Peyer's patch (tissue), 4 donors: ENCODE results near the gene SLC16A8. TPM values are rescaled to one million over a fixed set of nuclear protein-coding genes. Genes with fewer than 3 reads are reported as not detected.

Experiments used
- DNase-seq, 3 donors: peaks; one replicate each; pipeline ENCODE4 v3.0.0-alpha.2; 2017 to 2019
- H3K27ac ChIP-seq, 4 donors: fragments of 200-600 bp; sonication (generic); one replicate each; pipeline ENCODE4 v1.5.1; 2016 to 2019
- H3K27me3 ChIP-seq, 2 donors: fragments of 200-600 bp; sonication (generic); one replicate each; pipeline ENCODE4 v1.5.1; 2019
- H3K36me3 ChIP-seq, 3 donors: fragments of 200-600 bp; sonication (generic); one replicate each; pipeline ENCODE4 v1.5.1; 2016 to 2019
- H3K4me1 ChIP-seq, 4 donors: fragments of 200-600 bp; sonication (generic); one replicate each; pipeline ENCODE4 v1.5.1; 2016 to 2019
- H3K4me3 ChIP-seq, 4 donors: fragments of 200-600 bp; sonication (generic); 1 replicate in 3 of 4; 2 replicates in 1 of 4; pipeline ENCODE4 v1.5.1; 2016 to 2019; ENCODE audit warnings: mild to moderate bottlenecking in 1 of 4
- H3K9me3 ChIP-seq, 4 donors: fragments of 200-600 bp; sonication (generic); one replicate each; pipeline ENCODE4 v1.5.1; 2016 to 2019; ENCODE audit warnings: mild to moderate bottlenecking in 1 of 4
- POLR2A ChIP-seq, 2 donors: fragments of 450-650 bp; IDR thresholded peaks; one replicate each; pipeline ENCODE4 v1.5.1; 2017; ENCODE audit warnings: antibody characterized with exemption in 2 of 2, mild to moderate bottlenecking in 2 of 2, moderate library complexity in 2 of 2
- total RNA-seq, 4 donors: library from RNA; depleted of rRNA; stranded (reverse); fragments of >200 nt; gene quantifications; one replicate each; pipeline ENCODE4 v1.1.0, GENCODE V29; 2016
- TF ChIP-seq, protein P1 (sequence below), 6 experiments: fragments of 450-650 bp in 4 of 6; fragments of 200-600 bp in 2 of 6; sonication (generic) in 1 of 6; IDR thresholded peaks; one replicate each; pipeline ENCODE4 v1.5.1; 2017 to 2019; ENCODE audit warnings: antibody characterized with exemption in 6 of 6, mild to moderate bottlenecking in 3 of 6, moderate library complexity in 1 of 6

SLC16A8 gene
- total RNA-seq, 4 donors from 2014 or later, result not detected

DNA sequence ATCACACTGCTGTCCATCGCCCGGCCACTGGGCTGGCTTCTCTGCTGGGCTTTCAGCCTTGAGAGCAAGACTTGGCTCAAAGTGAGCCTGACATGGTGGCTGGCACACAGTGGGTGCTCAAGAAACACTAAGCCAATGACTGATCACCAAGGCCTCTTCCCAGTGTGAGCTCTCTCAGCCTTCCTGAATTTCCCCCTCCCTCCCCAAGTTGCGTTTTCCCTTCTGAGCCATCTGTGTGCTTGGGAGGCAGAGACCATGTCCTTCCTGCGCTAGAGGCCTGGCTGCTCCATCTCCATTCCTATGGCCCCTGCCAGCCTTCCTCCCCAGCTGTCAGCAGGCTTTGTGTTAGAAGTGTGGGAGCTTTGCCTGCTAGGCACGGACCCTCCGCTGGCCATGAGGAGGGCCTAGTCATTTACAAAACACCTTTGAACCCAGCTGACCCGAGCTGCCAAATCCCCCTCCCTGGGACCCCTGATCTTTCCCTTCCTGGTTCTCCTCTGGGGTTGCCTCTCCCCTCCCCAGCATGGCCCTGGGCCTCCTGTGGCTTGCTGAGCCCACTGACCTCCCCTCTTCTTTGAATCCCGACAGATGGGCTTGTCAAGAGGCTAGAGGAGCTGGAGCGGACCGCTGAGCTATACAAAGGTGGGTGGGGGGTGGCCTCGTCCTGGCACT is 13.6 kb downstream of the SLC16A8 start:
- H3K4me1 ChIP-seq, result peaks cover 0 to 8% (median 0%) of the 10 kb centered on the region in 4 donors
- H3K27ac ChIP-seq, result peak overlapping the region in 2 of 4 donors; percentile 3 to 49
- TF ChIP-seq POLR2A (IDR thresholded peaks at IDR 0.05), result no peak
- TF ChIP-seq, protein P1, sequence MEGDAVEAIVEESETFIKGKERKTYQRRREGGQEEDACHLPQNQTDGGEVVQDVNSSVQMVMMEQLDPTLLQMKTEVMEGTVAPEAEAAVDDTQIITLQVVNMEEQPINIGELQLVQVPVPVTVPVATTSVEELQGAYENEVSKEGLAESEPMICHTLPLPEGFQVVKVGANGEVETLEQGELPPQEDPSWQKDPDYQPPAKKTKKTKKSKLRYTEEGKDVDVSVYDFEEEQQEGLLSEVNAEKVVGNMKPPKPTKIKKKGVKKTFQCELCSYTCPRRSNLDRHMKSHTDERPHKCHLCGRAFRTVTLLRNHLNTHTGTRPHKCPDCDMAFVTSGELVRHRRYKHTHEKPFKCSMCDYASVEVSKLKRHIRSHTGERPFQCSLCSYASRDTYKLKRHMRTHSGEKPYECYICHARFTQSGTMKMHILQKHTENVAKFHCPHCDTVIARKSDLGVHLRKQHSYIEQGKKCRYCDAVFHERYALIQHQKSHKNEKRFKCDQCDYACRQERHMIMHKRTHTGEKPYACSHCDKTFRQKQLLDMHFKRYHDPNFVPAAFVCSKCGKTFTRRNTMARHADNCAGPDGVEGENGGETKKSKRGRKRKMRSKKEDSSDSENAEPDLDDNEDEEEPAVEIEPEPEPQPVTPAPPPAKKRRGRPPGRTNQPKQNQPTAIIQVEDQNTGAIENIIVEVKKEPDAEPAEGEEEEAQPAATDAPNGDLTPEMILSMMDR (IDR thresholded peaks at IDR 0.05), result no peak
- no peak overlapping the region for H3K4me3 ChIP-seq
- no peaks in the 10 kb centered on the region for H3K9me3 ChIP-seq
- peaks cover 0 to 78% (median 0%) of the 10 kb centered on the region in 3 donors for H3K36me3 ChIP-seq
- DNase-seq, result no peak
- H3K27me3 ChIP-seq, result no peaks in the 10 kb centered on the region

DNA sequence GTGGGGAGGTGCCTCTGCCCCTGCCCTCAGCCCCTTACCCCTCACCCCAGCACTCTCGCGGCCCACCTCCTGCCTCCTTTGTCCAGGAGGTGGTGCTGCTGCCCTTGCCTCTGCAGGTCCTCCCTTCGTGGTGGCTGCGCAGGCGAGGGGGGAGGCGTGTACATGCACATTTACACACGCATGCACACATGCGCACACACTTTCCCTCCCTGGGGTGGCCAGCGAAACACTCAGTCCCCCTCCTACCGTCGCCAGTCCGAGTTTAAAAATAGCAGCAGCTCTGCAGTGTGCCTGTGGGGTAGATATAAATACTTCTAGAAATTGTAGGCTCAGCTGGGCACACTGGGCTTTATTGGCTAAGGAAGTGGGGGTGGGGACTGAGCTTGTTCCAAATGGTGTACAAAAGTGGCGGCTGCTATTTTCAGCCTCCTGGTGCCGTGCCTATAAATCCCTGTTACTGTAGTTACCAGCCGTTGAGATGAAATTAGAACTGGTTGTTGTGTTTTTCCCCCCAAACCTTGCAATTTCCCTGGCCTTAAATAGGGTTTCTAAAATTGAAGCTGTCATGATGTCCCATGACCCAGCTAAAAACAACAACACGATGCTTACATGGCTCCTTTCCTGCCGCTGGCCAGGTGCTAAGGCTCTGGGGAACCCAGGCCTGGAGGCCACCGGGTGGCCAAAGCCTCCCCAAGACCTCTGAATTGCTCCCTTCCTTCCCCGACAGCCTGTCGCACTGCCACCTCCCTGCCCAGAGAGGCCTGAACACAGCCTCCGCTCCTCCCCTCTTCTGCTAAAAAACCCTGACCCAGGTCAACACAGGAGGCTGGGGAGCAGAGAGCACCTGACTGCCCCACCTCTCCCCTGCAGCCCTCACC is 14.4 kb downstream of the SLC16A8 start:
- TF ChIP-seq, protein P1 (IDR thresholded peaks at IDR 0.05), result peak in 2 of 6 experiments; percentile 12 to 21
- TF ChIP-seq POLR2A (IDR thresholded peaks at IDR 0.05), result no peak
- Histone ChIP-seq H3K4me1 (peaks cover 0 to 8% (median 0%) of the 10 kb centered on the region in 4 donors), H3K4me3 (no peak overlapping the region), H3K27ac (peak overlapping the region in 2 of 4 donors; percentile 49 to 52), H3K36me3 (peaks cover 0 to 78% (median 0%) of the 10 kb centered on the region in 3 donors), H3K27me3 (no peaks in the 10 kb centered on the region), H3K9me3 (no peaks in the 10 kb centered on the region)
- DNase-seq, result no peak

DNA sequence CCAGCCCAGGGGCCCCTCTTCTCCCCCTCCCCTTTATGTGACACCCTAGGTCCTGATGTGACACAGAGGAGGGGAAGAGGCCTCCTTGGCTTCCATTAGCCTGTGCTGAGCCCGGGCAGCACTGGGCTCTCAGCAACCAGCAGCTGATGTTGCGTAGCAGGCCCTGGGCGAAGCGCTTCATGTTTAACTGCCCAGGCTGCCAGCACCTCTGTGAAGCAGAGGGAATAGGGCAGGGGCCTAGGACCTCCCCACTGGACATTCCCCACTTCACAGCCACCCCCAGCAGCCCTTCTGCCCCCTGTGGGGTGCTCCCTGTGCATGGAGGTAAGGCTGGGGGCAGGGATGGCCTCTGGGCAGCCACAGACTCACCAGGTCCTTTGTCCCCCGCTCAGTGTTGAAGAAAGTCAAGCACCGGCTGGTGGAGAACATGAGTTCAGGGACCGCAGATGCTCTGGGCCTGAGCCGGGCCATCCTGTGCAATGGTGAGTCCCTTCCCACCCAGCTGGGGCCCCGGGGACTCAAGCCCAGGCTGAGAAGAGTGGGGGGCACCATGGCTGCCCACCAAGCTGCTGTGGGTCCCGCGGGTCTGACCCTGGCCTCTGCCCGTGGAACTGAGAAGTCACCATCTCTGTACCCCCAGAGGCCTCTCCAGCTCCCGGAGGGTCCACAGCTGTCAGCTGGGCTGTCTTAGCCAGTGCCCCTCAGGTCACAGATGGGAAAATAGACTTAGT is 15.2 kb downstream of the SLC16A8 start:
- H3K9me3 ChIP-seq, result no peaks in the 10 kb centered on the region
- DNase-seq, result no peak
- no peak overlapping the region for H3K4me3 ChIP-seq
- H3K27me3 ChIP-seq, result no peaks in the 10 kb centered on the region
- TF ChIP-seq, protein P1 (IDR thresholded peaks at IDR 0.05), result no peak
- no peak for TF ChIP-seq POLR2A (IDR thresholded peaks at IDR 0.05)
- peaks cover 0 to 8% (median 0%) of the 10 kb centered on the region in 4 donors for H3K4me1 ChIP-seq
- H3K27ac ChIP-seq, result peak overlapping the region in 2 of 4 donors; percentile 49 to 52
- H3K36me3 ChIP-seq, result peaks cover 0 to 78% (median 0%) of the 10 kb centered on the region in 3 donors

DNA sequence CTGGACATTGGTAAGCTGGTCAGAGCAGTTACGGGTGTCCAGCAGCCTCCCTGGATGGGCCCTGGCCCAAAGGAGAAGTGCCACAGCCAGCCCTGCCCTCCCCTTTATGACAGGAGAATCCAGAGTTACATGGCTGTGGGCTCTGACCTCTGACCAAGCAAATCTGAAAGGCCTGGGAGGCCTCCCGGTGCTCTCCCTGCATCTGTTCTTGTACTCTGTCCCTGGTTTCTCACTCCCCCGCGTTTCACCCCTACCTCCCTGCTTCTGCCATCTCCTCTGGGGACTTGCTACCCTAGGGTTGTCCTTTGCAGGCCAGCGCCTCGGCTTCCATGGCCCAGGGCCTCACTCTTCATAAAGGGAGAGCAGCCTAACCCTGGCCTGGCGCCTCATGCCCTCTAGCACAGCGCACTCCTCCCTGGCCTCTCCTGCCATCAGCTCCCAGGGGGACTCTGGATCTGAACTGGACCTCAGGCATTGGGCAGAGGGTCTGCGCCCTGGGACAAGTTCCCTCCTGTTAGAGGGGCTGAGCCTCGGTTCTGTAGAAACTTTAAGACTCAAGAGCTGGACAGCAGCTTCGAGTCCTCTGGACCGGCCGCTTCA is 16.1 kb downstream of the SLC16A8 start:
- H3K9me3 ChIP-seq, result no peaks in the 10 kb centered on the region
- H3K27me3 ChIP-seq, result no peaks in the 10 kb centered on the region
- no peak overlapping the region for H3K27ac ChIP-seq
- TF ChIP-seq POLR2A (IDR thresholded peaks at IDR 0.05), result no peak
- no peak overlapping the region for H3K4me3 ChIP-seq
- H3K36me3 ChIP-seq, result peaks cover 0 to 76% (median 0%) of the 10 kb centered on the region in 3 donors
- peaks cover 0 to 8% (median 0%) of the 10 kb centered on the region in 4 donors for H3K4me1 ChIP-seq
- no peak for DNase-seq

DNA sequence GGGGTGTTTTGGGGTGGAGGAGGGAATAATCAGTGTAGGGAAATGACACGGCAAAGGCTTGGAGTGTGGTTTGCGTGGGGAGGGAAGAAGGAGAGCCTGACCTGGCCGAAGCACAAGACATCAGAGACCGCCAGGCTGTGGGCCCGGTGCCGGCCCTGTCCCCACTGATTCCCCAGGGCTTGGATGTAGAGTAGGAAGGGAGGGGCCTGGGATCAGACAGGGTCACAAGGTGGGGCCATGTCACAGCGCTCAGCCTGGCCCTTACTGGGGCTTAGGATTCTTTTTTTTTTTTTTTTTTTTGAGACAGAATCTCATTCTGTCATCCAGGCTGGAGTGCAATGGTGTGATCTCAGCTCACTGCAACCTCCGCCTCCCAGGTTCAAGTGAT is 17.0 kb downstream of the SLC16A8 start:
- H3K27ac ChIP-seq, result no peak overlapping the region
- H3K36me3 ChIP-seq, result peaks cover 0 to 72% (median 0%) of the 10 kb centered on the region in 3 donors
- H3K27me3 ChIP-seq, result no peaks in the 10 kb centered on the region
- TF ChIP-seq POLR2A (IDR thresholded peaks at IDR 0.05), result no peak
- TF ChIP-seq, protein P1 (IDR thresholded peaks at IDR 0.05), result no peak
- H3K4me1 ChIP-seq, result peaks cover 0 to 8% (median 0%) of the 10 kb centered on the region in 4 donors
- no peaks in the 10 kb centered on the region for H3K9me3 ChIP-seq
- no peak overlapping the region for H3K4me3 ChIP-seq
- no peak for DNase-seq
